IMR-90 (cell line): Measurements from ENCODE around the gene CRYGN. TPM values are rescaled to one million over a fixed set of nuclear protein-coding genes. Genes with fewer than 3 reads are reported as not detected.

ENCODE experiments used
- ATAC-seq: fragments of 200-7000 bp; cut with Tn5 transposase; 2 replicates; pipeline ENCODE4 v1.9.1; 2020; ENCODE audit warnings: low read depth, mild to moderate bottlenecking, moderate library complexity
- BruUV-seq: library from RNA; stranded (reverse); fragments of 400-500 nt; replicated peaks from 2 replicates; lab custom pipeline; 2021; lab: Mats Ljungman, UMichigan
- CTCF ChIA-PET: fragments of 300-600 bp; formaldehyde crosslinking; extraction: SDS; loops from one replicate; lab custom pipeline; 2021; ENCODE audit warnings: antibody characterized with exemption; lab: Yijun Ruan, JAX
- POLR2A ChIA-PET: fragments of 300-600 bp; sonication (Branson Sonifier 250); formaldehyde crosslinking; loops from one replicate; lab custom pipeline; 2022; ENCODE audit warnings: antibody characterized with exemption; ENCODE audit not compliant: unreplicated experiment; lab: Charles Lee
- DNase-seq: peaks from one replicate; pipeline ENCODE4 v3.0.0; 2013
- H2AFZ ChIP-seq: replicated peaks from 2 replicates; pipeline ENCODE3; 2013; ENCODE audit warnings: low read length, mild to moderate bottlenecking; ENCODE audit not compliant: poor library complexity
- H2AK5ac ChIP-seq: 2 replicates; pipeline ENCODE4 v1.6.1; 2013; ENCODE audit warnings: low read depth, low read length, inconsistent platforms
- H2AK9ac ChIP-seq: replicated peaks from 2 replicates; pipeline ENCODE3; 2013; ENCODE audit warnings: mild to moderate bottlenecking, low read depth, low read length, moderate library complexity; ENCODE audit not compliant: poor library complexity
- H2BK120ac ChIP-seq: 2 replicates; pipeline ENCODE4 v1.6.1; 2013; ENCODE audit warnings: low read depth, low read length, inconsistent platforms
- H2BK15ac ChIP-seq: 3 replicates; pipeline ENCODE4 v1.6.1; 2013; ENCODE audit warnings: low read depth, low read length, inconsistent platforms
- H2BK20ac ChIP-seq: 2 replicates; pipeline ENCODE4 v1.6.1; 2013; ENCODE audit warnings: low read depth, mild to moderate bottlenecking, inconsistent platforms, low read length, moderate library complexity
- H2BK5ac ChIP-seq: 2 replicates; pipeline ENCODE4 v1.6.1; 2013; ENCODE audit warnings: mild to moderate bottlenecking, low read depth, low read length, inconsistent platforms; ENCODE audit not compliant: poor library complexity, severe bottlenecking
- H3K14ac ChIP-seq: replicated peaks from 2 replicates; pipeline ENCODE4 v1.6.1; 2013; ENCODE audit warnings: low read depth, low read length, inconsistent platforms
- H3K18ac ChIP-seq: 2 replicates; pipeline ENCODE4 v1.6.1; 2013; ENCODE audit warnings: low read depth, low read length, control low read depth
- H3K23ac ChIP-seq: 2 replicates; pipeline ENCODE4 v1.6.1; 2013; ENCODE audit warnings: low read depth, low read length, inconsistent platforms
- H3K27ac ChIP-seq: 2 replicates; pipeline ENCODE4 v1.5.1; 2013; ENCODE audit warnings: mild to moderate bottlenecking, control low read depth, low read length; ENCODE audit not compliant: insufficient read depth
- H3K27me3 ChIP-seq: 2 replicates; pipeline ENCODE4 v1.6.1; 2013; ENCODE audit warnings: low read length; ENCODE audit not compliant: control insufficient read depth, insufficient read depth
- H3K36me3 ChIP-seq: 2 replicates; pipeline ENCODE4 v1.6.1; 2013; ENCODE audit warnings: low read length, mixed read lengths; ENCODE audit not compliant: control insufficient read depth, insufficient read depth
- H3K4ac ChIP-seq: 2 replicates; pipeline ENCODE4 v1.6.1; 2013; ENCODE audit warnings: low read depth, low read length, inconsistent platforms
- H3K4me1 ChIP-seq: 2 replicates; pipeline ENCODE4 v1.6.1; 2013; ENCODE audit warnings: low read length, mixed read lengths; ENCODE audit not compliant: control insufficient read depth, insufficient read depth
- H3K4me2 ChIP-seq: 2 replicates; pipeline ENCODE4 v1.6.1; 2013; ENCODE audit warnings: low read depth, mild to moderate bottlenecking, control low read depth, low read length, moderate library complexity
- H3K4me3 ChIP-seq: 2 replicates; pipeline ENCODE4 v1.5.1; 2013; ENCODE audit warnings: low read depth, mild to moderate bottlenecking, control low read depth, low read length, moderate library complexity; ENCODE audit not compliant: insufficient read depth
- H3K56ac ChIP-seq: 2 replicates; pipeline ENCODE4 v1.6.1; 2013; ENCODE audit warnings: low read length, inconsistent platforms; ENCODE audit not compliant: insufficient read depth; ENCODE audit errors: extremely low read depth
- H3K79me1 ChIP-seq, 2 experiments: 2 replicates each; pipeline ENCODE4 v1.6.1; 2013; ENCODE audit warnings: low read length in 2 of 2, inconsistent platforms in 1 of 2, low read depth in 1 of 2
- H3K9ac ChIP-seq: 2 replicates; pipeline ENCODE4 v1.6.1; 2013; ENCODE audit warnings: low read depth, low read length, control low read depth
- H3K9me1 ChIP-seq: 2 replicates; pipeline ENCODE4 v1.6.1; 2013; ENCODE audit warnings: low read length, inconsistent platforms; ENCODE audit not compliant: insufficient read depth
- H3K9me3 ChIP-seq: 2 replicates; pipeline ENCODE4 v1.6.1; 2013; ENCODE audit warnings: low read length; ENCODE audit not compliant: control insufficient read depth, insufficient read depth
- H4K20me1 ChIP-seq: 2 replicates; pipeline ENCODE4 v1.6.1; 2013; ENCODE audit warnings: low read length, inconsistent platforms; ENCODE audit not compliant: insufficient read depth
- H4K5ac ChIP-seq: 2 replicates; pipeline ENCODE4 v1.6.1; 2013; ENCODE audit warnings: mild to moderate bottlenecking, low read depth, low read length, control low read depth
- H4K8ac ChIP-seq, 2 experiments: 2 replicates each; pipeline ENCODE4 v1.6.1; 2013; ENCODE audit warnings: low read depth in 2 of 2, low read length in 2 of 2, control low read depth in 1 of 2, inconsistent platforms in 1 of 2
- H4K91ac ChIP-seq: 2 replicates; pipeline ENCODE4 v1.6.1; 2013; ENCODE audit warnings: low read depth, low read length, inconsistent platforms; ENCODE audit not compliant: insufficient read depth
- BHLHE40 ChIP-seq: fragments of 150-350 bp; IDR thresholded peaks from 2 replicates; pipeline ENCODE4 v1.6.1; 2016; ENCODE audit warnings: mild to moderate bottlenecking, low read depth, low read length
- CEBPB ChIP-seq: IDR thresholded peaks from 2 replicates; pipeline ENCODE4 v1.6.1; 2012; ENCODE audit warnings: low read depth, low read length, improper control_type of control experiment
- CHD1 ChIP-seq: IDR thresholded peaks from 2 replicates; pipeline ENCODE4 v1.6.1; 2012; ENCODE audit warnings: low read depth, low read length, improper control_type of control experiment
- FOS ChIP-seq: fragments of 150-350 bp; IDR thresholded peaks from 2 replicates; pipeline ENCODE4 v1.6.1; 2016; ENCODE audit warnings: low read depth, low read length
- MAFK ChIP-seq: IDR thresholded peaks from 2 replicates; pipeline ENCODE4 v1.6.1; 2012; ENCODE audit warnings: low read depth, low read length, improper control_type of control experiment
- MAZ ChIP-seq: IDR thresholded peaks from 2 replicates; pipeline ENCODE4 v1.6.1; 2012; ENCODE audit warnings: low read depth, mild to moderate bottlenecking, low read length, improper control_type of control experiment, moderate library complexity, borderline replicate concordance
- MXI1 ChIP-seq: IDR thresholded peaks from 2 replicates; pipeline ENCODE4 v1.6.1; 2012; ENCODE audit warnings: low read depth, mild to moderate bottlenecking, low read length, moderate library complexity, borderline replicate concordance
- NFE2L2 ChIP-seq: fragments of 150-350 bp; IDR thresholded peaks from 2 replicates; pipeline ENCODE4 v1.6.1; 2016; ENCODE audit warnings: low read depth, mild to moderate bottlenecking, low read length
- POLR2A ChIP-seq: IDR thresholded peaks from 2 replicates; pipeline ENCODE4 v1.6.1; 2012; ENCODE audit warnings: mild to moderate bottlenecking, low read depth, low read length
- RAD21 ChIP-seq: IDR thresholded peaks from 2 replicates; pipeline ENCODE4 v1.6.1; 2012; ENCODE audit warnings: low read length, improper control_type of control experiment
- RCOR1 ChIP-seq: IDR thresholded peaks from 2 replicates; pipeline ENCODE4 v1.6.1; 2012; ENCODE audit warnings: mild to moderate bottlenecking, low read length, improper control_type of control experiment; ENCODE audit not compliant: insufficient replicate concordance
- RFX5 ChIP-seq: IDR thresholded peaks from 2 replicates; pipeline ENCODE4 v1.8.0; 2012; ENCODE audit warnings: low read depth, mild to moderate bottlenecking, low read length, moderate library complexity
- SMC3 ChIP-seq: fragments of 150-350 bp; IDR thresholded peaks from 2 replicates; pipeline ENCODE4 v1.6.1; 2016; ENCODE audit warnings: low read depth, mild to moderate bottlenecking, antibody characterized with exemption, low read length, moderate library complexity
- WGBS, 2 experiments: methylation state at CpG; one replicate each; pipeline versions ENCODE4 v1.1.5 to v1.1.7; 2013; ENCODE audit warnings: missing lambda C conversion rate in 2 of 2; ENCODE audit not compliant: insufficient read length in 1 of 2; ENCODE audit errors: extremely low coverage in 2 of 2; 5-methylcytosine and 5-hydroxymethylcytosine counted together
- dilution Hi-C: fragments of 300-500 bp; cut with HindIII; formaldehyde crosslinking; loops from one replicate; pipeline ENCODE4 v1.14.3; 2018; ENCODE audit warnings: low sequenced_read_pairs; ENCODE audit not compliant: unreplicated experiment
- in situ Hi-C: fragments of 300-500 bp; cut with MboI; formaldehyde crosslinking; loops from 3 replicates; pipeline ENCODE4 v1.14.3; 2019; ENCODE audit warnings: low sequenced_read_pairs, inconsistent platforms, mixed read lengths
- intact Hi-C: fragments of 100-400 bp; cut with micrococcal nuclease; formaldehyde crosslinking; loops from 2 replicates; pipeline ENCODE4 v1.10.0; 2022
- polyA plus RNA-seq, 3 experiments: library from polyadenylated mRNA; depleted of rRNA; stranded (reverse); fragments of >200 nt; gene quantifications; 2 replicates each; pipeline ENCODE4 v1.2.3, GENCODE V29; 2012; ENCODE audit warnings: low replicate concordance in 1 of 3
- total RNA-seq: library from RNA; depleted of rRNA; stranded (reverse); fragments of >200 nt; gene quantifications from 2 replicates; pipeline ENCODE4 v1.2.3, GENCODE V29; 2012
- TF ChIP-seq, protein P1 (sequence below): fragments of 150-350 bp; IDR thresholded peaks from 2 replicates; pipeline ENCODE4 v1.6.1; 2017; ENCODE audit warnings: mild to moderate bottlenecking, antibody characterized with exemption, low read length, low read depth
- TF ChIP-seq, protein P2 (sequence below): fragments of 150-350 bp; IDR thresholded peaks from 2 replicates; pipeline ENCODE4 v1.6.1; 2016; ENCODE audit warnings: low read depth, mild to moderate bottlenecking, low read length, moderate library complexity, borderline replicate concordance
- TF ChIP-seq, protein P3 (sequence below): conservative IDR thresholded peaks from 2 replicates; pipeline ENCODE4 v1.5.1; 2012; ENCODE audit warnings: mild to moderate bottlenecking, low read depth, low read length, improper control_type of control experiment

CRYGN gene
- total and polyA plus RNA-seq, 2 of the 4 experiments (the other 2 are of a cell fraction), result not detected

DNA sequence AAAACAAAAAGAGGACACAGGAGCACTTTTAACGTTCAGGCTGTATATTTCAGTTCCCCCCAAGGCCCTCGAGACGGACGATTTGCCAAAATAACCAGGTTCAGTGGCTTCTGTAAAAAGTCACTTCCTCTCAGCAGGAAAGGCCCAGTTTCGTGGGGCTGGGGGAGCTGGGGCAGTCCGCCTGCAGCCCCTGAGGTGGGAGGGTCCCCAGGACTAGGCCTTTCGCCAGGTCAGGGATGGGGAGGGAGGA lies 58.9 kb downstream of the CRYGN start:
- Histone ChIP-seq H4K91ac (no peak overlapping the region), H3K56ac (no peak overlapping the region), H3K4me2 (no peak overlapping the region), H3K27me3 (peaks cover 40% of the 10 kb centered on the region), H2BK120ac (no peak overlapping the region), H3K9me1 (no peaks in the 10 kb centered on the region), H3K4me3 (no peak overlapping the region), H3K18ac (no peak overlapping the region), H2BK15ac (no peak overlapping the region), H2BK5ac (no peak overlapping the region), H3K36me3 (peaks cover 21% of the 10 kb centered on the region), H3K79me1 (no peaks in the 10 kb centered on the region), H4K5ac (no peak overlapping the region), H2AK5ac (no peak overlapping the region), H3K9me3 (peaks cover 6% of the 10 kb centered on the region), H2BK20ac (no peak overlapping the region), H2AK9ac (no peak overlapping the region), H3K4ac (no peak overlapping the region), H4K8ac (no peak overlapping the region), H2AFZ (no peak overlapping the region), H3K9ac (no peak overlapping the region), H3K23ac (no peak overlapping the region), H3K4me1 (no peaks in the 10 kb centered on the region), H3K14ac (no peak overlapping the region), H4K20me1 (no peaks in the 10 kb centered on the region), H3K27ac (no peak overlapping the region)
- DNase-seq, result no peak
- in situ Hi-C loops, result no loop called here
- 40% methylated on average over 1 of the region's 7 CpGs; no CpG with 5 or more reads in 1 of the 2 experiments for WGBS, 2 experiments
- no peak for ATAC-seq
- dilution Hi-C loops, result no loop called here
- ChIA-PET POLR2A (interaction anchor here (0.5 kb wide), 1 partner anchor 31 kb away, joined by 5 read pairs; no protein-coding TSS in a partner anchor), CTCF (interaction anchor here (0.7 kb wide), 2 partner anchors 7 to 423 kb away, joined by 3 to 4 read pairs; no protein-coding TSS in a partner anchor)
- no peak for TF ChIP-seq RCOR1
- TF ChIP-seq SMC3, result no peak
- no peak for TF ChIP-seq BHLHE40
- TF ChIP-seq MAFK, result no peak
- TF ChIP-seq CEBPB, result no peak
- no peak for TF ChIP-seq FOS
- no peak for TF ChIP-seq RAD21
- no peak for TF ChIP-seq RFX5
- no peak for TF ChIP-seq CHD1
- TF ChIP-seq, protein P1, sequence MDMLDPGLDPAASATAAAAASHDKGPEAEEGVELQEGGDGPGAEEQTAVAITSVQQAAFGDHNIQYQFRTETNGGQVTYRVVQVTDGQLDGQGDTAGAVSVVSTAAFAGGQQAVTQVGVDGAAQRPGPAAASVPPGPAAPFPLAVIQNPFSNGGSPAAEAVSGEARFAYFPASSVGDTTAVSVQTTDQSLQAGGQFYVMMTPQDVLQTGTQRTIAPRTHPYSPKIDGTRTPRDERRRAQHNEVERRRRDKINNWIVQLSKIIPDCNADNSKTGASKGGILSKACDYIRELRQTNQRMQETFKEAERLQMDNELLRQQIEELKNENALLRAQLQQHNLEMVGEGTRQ, result no peak
- no peak for TF ChIP-seq NFE2L2
- TF ChIP-seq, protein P2, sequence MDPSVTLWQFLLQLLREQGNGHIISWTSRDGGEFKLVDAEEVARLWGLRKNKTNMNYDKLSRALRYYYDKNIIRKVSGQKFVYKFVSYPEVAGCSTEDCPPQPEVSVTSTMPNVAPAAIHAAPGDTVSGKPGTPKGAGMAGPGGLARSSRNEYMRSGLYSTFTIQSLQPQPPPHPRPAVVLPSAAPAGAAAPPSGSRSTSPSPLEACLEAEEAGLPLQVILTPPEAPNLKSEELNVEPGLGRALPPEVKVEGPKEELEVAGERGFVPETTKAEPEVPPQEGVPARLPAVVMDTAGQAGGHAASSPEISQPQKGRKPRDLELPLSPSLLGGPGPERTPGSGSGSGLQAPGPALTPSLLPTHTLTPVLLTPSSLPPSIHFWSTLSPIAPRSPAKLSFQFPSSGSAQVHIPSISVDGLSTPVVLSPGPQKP, result no peak
- TF ChIP-seq POLR2A, result no peak
- TF ChIP-seq MXI1, result no peak
- TF ChIP-seq, protein P3, sequence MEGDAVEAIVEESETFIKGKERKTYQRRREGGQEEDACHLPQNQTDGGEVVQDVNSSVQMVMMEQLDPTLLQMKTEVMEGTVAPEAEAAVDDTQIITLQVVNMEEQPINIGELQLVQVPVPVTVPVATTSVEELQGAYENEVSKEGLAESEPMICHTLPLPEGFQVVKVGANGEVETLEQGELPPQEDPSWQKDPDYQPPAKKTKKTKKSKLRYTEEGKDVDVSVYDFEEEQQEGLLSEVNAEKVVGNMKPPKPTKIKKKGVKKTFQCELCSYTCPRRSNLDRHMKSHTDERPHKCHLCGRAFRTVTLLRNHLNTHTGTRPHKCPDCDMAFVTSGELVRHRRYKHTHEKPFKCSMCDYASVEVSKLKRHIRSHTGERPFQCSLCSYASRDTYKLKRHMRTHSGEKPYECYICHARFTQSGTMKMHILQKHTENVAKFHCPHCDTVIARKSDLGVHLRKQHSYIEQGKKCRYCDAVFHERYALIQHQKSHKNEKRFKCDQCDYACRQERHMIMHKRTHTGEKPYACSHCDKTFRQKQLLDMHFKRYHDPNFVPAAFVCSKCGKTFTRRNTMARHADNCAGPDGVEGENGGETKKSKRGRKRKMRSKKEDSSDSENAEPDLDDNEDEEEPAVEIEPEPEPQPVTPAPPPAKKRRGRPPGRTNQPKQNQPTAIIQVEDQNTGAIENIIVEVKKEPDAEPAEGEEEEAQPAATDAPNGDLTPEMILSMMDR, result no peak
- no peak for TF ChIP-seq MAZ
- intact Hi-C loops, result no loop called here
- no TSS peak for BruUV-seq
